ENCODE data around the gene NLGN3.

NLGN3 gene

GRCh38 chrX:71144651-71145050 lies at the start of gene NLGN3:
TSS of gene NLGN3 (plus strand) at chrX:71144841. CDS start at chrX:71147750, 2,909 bp downstream.
- in situ Hi-C loops (cut with HindIII; ENCODE audit: low sequenced_read_pairs): no loop called here

GRCh38 chrX:71095033-71095432 lies 49.6 kb upstream of the NLGN3 start:
- in situ Hi-C loops (cut with HindIII; ENCODE audit: low sequenced_read_pairs): no loop called here

GRCh38 chrX:71095555-71095980 lies 49.1 kb upstream of the NLGN3 start, which contains the start of gene FOXO4:
TSS of gene FOXO4 (plus strand) at chrX:71095851. CDS start at chrX:71096529, 678 bp downstream.
- in situ Hi-C loops (cut with HindIII; ENCODE audit: low sequenced_read_pairs): no loop called here

- in situ Hi-C loops (cut with HindIII; ENCODE audit: low sequenced_read_pairs): no loop called here
These were observed 48.5 kb upstream of the NLGN3 start for GRCh38 chrX:71095981-71096759.

GRCh38 chrX:71096760-71097032 lies 47.9 kb upstream of the NLGN3 start:
- in situ Hi-C loops (cut with HindIII; ENCODE audit: low sequenced_read_pairs): no loop called here

GRCh38 chrX:71098302-71098701 lies 46.3 kb upstream of the NLGN3 start:
- in situ Hi-C loops (cut with HindIII; ENCODE audit: low sequenced_read_pairs): no loop called here

- in situ Hi-C loops (cut with HindIII; ENCODE audit: low sequenced_read_pairs): no loop called here
These were observed 45.6 kb upstream of the NLGN3 start for GRCh38 chrX:71098951-71099506.

- in situ Hi-C loops (cut with HindIII; ENCODE audit: low sequenced_read_pairs): no loop called here
These were observed 44.9 kb upstream of the NLGN3 start for GRCh38 chrX:71099736-71100135.

- in situ Hi-C loops (cut with HindIII; ENCODE audit: low sequenced_read_pairs): no loop called here
These were observed 43.8 kb upstream of the NLGN3 start for GRCh38 chrX:71100581-71101505.

GRCh38 chrX:71102292-71102691 lies 42.3 kb upstream of the NLGN3 start:
- in situ Hi-C loops (cut with HindIII; ENCODE audit: low sequenced_read_pairs): no loop called here

- in situ Hi-C loops (cut with HindIII; ENCODE audit: low sequenced_read_pairs): no loop called here
These were observed 41.3 kb upstream of the NLGN3 start for GRCh38 chrX:71103110-71103983.

GRCh38 chrX:71105628-71106027 lies 39.0 kb upstream of the NLGN3 start:
- in situ Hi-C loops (cut with HindIII; ENCODE audit: low sequenced_read_pairs): no loop called here

GRCh38 chrX:71106427-71106826 lies 38.2 kb upstream of the NLGN3 start, which contains the start of gene CXorf65:
TSS of gene CXorf65 (minus strand) at chrX:71106740. CDS start at chrX:71106556, 184 bp downstream.
- in situ Hi-C loops (cut with HindIII; ENCODE audit: low sequenced_read_pairs): no loop called here

GRCh38 chrX:71107245-71107644 lies 37.4 kb upstream of the NLGN3 start:
- in situ Hi-C loops (cut with HindIII; ENCODE audit: low sequenced_read_pairs): no loop called here

- in situ Hi-C loops (cut with HindIII; ENCODE audit: low sequenced_read_pairs): no loop called here
These were observed 36.8 kb upstream of the NLGN3 start for GRCh38 chrX:71107762-71108360.

- in situ Hi-C loops (cut with HindIII; ENCODE audit: low sequenced_read_pairs): no loop called here
These were observed 35.6 kb upstream of the NLGN3 start for GRCh38 chrX:71109051-71109450.

- in situ Hi-C loops (cut with HindIII; ENCODE audit: low sequenced_read_pairs): no loop called here
These were observed 33.3 kb upstream of the NLGN3 start, which contains the start of gene IL2RG for GRCh38 chrX:71111141-71111843. TSS of gene IL2RG (minus strand) at chrX:71111577. CDS start at chrX:71111539, 38 bp downstream.

- in situ Hi-C loops (cut with HindIII; ENCODE audit: low sequenced_read_pairs): no loop called here
These were observed 32.7 kb upstream of the NLGN3 start for GRCh38 chrX:71111921-71112431.

GRCh38 chrX:71117358-71117757 lies 27.3 kb upstream of the NLGN3 start:
- in situ Hi-C loops (cut with HindIII; ENCODE audit: low sequenced_read_pairs): no loop called here

All from endothelial cell of hepatic sinusoid (primary cell).